DMS79 treated with DMSO at 0.1 percent for 48 hours (cell line): ENCODE data around the gene POMT1.

Experiments
- DNase-seq: peaks from one replicate; lab custom pipeline; 2025; lab: John Stamatoyannopoulos, UW

POMT1 gene

DNA sequence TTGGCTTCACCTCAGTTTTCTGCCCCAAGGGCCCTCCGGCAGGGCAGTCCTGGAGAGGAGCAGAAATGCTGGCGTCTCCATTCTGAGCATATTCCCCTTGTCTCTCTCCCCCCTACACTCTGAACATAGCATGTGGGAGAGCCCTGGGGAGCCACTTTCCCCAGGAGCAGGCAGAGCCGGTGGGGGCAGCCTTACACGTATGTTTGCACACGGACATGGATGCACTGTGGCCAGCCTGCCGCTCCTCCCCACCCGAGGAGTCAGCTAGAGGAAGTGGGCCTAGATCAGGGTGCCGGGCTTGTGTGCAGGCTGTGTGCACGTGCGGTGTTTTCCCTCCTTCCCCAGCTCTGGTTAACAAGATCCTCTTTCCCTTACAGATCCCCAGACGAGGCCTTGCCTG, 25.4 kb upstream of the POMT1 start:
- DNase-seq, result no peak

GRCh38 chr9:131477816-131478419, 24.8 kb upstream of the POMT1 start:
- DNase-seq, result no peak

GRCh38 chr9:131478421-131478868, 24.3 kb upstream of the POMT1 start:
- no peak for DNase-seq

- no peak for DNase-seq
Observed at GRCh38 chr9:131478911-131479310, 23.8 kb upstream of the POMT1 start.

- no peak for DNase-seq
Observed at GRCh38 chr9:131480258-131480657, 22.5 kb upstream of the POMT1 start.

DNA sequence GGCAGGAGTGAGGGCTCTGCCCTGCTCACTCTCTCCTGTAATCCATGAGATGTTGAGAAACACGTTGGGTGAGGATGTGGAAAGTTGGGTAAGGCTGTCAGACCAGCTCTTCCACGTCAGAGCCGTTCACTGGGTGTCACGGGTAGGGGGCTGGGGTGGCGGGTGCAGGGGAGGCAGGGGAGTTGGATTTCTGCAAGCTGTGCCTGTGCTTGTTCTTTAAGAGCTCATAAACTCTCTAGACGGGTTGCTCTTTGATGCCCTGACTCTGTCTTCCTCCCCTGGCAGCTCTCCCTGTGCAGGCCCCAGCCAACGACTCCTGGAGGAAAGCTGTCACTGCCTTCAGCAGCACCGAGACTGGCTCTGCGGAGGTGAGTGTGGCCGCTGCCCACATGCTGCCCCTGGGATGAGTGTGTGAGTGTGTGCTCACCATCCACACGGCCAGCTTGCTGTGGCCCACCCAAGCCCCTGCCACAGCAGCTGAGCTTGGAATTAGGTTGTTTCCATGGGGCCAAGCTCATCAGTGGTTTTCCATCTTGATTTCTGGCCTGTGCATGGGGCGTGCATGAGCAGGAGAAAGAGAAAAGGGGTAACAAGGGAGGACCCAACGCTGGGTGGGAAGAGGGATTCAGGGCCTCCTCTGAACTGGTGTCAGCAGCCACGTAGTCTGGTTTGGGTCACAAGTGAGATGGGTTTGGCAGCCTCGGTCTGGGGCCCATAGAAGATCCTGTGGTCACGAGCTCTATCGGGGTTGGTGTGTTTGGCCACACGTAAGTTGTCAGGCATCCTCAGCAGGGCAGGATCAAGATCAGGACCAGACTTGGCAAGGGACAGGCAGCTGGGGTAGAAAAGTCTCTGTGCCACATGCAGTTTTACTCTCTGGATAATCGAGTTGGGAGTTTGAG, 21.0 kb upstream of the POMT1 start:
- no peak for DNase-seq

GRCh38 chr9:131482343-131483006, 20.2 kb upstream of the POMT1 start:
- no peak for DNase-seq

DNA sequence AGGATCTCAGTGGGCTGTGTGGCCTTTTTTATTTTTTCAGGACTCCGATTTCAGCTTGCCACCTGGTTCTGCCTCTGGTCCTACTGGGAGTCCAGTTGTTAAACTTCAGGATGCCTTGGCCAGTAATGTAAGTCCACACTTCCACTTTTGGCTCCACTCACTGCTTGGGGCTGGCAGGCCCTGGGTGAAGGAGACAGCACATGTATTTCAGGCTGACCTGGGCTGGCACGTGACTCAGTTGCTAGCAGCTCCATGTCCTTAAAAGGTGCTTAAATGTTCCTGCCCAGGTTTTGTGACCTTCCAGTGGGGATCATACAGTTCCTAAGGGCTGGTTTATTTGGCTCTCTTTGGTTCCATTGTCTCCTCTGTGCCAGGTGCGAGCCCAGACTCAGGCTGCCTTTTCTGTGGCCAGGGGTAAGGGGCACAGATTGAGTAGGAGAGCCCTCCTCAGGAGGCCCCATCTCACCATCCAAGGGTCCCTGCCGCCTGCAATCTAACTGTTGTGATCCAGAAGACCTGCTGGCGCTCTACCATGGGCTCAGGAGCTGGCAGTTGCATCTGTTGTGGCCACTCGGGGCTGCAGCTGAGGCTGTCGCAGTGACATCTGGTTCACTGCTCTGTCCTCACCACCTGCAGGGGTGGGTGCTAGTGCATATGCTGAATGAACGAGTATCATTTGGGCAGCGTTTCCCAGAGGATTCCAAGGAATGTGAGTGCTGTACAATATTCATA, 19.2 kb upstream of the POMT1 start:
- no peak for DNase-seq

- no peak for DNase-seq
Observed at GRCh38 chr9:131484051-131484445, 18.7 kb upstream of the POMT1 start.

- no peak for DNase-seq
Observed at GRCh38 chr9:131484560-131485185, 18.0 kb upstream of the POMT1 start.

DNA sequence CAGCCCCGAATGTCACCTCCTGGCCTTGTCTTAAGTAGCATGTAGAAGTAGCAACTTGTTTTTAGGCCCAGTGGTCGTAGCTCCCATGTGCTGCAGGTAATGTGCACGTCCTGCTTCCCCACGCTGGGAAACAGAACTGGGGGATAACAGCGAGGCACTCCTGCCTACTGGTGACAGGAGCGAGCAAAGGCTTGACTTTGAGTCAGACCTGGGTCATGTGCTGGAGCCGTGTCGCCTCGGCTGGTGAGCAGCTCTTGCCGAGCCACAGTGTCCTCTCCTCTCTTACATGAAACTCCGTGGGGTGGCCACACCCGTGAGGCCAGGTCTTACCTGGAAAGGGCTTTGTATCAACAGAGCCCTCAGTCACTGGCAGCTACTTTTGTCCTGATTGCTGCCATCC, 17.5 kb upstream of the POMT1 start:
- DNase-seq, result no peak

GRCh38 chr9:131485728-131486422, 16.8 kb upstream of the POMT1 start:
- no peak for DNase-seq

- DNase-seq, result no peak
Observed at GRCh38 chr9:131487001-131487400, 15.7 kb upstream of the POMT1 start.

- no peak for DNase-seq
Observed at GRCh38 chr9:131487621-131488031, 15.1 kb upstream of the POMT1 start.

DNA sequence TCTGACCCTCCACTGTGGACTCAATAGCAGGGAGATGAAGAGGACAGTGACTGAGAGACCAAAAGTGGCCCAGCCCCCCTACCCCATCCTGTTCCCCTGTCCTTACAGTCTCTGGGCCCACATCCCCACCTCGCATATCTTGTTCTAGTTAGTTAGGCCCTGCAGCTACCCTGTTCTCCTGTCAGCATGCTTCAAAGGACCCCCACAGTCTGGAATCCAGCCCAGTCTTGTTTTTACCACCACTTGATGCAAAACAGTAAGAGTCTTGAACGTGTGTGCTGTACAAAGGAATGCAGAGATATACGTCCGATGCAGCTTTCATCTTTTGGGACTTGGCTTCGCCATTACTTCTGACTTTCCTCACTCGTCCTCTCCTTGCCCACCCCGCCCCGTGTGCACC, 12.2 kb upstream of the POMT1 start:
- DNase-seq, result no peak

GRCh38 chr9:131491001-131491710, 11.6 kb upstream of the POMT1 start:
- no peak for DNase-seq

DNA sequence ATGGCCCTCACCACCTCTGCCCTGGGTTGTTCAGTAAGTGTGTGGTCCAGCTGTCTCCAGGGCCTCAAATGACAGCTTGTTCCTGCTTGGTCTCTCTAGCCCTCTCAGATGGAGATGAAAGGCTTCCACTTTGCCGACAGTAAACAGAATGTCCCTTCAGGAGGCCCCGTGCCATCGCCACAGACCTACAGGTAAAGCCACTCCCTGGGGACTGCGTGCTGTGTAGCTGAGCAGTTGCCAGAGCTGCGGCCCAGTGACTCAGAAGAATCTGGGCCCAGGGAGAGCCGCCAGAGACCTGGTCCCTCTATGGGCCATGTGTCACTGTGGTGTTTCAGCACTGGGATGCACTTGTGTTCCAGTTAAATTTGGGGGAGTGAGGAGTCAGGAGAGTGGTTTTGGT, 10.6 kb upstream of the POMT1 start:
- DNase-seq, result no peak

DNA sequence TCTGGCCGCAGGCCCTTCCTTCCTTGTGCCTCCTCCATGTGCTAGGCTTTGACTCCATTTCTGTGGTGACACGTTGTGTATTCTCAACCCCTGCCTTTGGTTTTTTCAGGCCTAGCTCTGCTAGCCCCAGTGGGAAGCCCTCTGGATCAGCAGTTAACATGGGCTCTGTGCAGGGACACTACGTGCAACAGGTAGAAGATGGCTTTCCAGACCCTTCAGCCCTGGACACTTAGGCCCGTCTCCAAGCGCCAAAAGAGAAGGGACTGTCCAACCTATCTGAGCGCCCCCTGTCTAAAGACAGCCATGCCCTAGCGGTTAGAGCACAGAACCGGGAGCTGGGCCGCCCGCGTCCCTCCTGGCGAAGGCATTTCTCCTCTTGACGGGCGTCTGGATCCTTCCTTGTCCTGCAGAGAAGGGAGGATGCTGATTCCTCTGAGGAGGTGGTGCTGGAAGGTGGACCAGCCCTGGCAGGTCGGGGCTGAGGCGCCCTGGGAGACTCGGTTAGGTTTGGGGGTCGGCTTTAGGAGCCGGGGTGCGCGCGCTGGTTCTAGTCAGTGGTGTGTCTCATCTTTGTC, 8.3 kb upstream of the POMT1 start:
- no peak for DNase-seq

DNA sequence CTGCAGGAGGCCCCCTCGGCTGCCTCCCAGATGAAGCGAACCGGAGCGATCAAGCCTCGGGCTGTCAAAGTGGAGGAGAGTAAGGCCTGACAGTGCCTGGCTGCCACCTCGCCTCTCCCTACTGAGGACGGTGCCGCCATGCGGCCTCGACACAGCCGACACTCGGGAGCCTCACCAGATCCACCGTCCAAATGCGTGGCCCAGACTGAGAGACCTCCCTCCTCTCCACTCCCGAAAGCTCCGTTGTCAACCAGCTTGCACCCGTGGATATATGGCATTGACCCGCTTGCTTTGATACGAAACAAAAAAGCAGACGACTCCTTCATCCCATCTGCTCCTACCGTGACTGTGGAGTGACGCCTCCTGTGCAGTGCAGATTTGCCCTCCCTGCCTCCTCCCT, 6.9 kb upstream of the POMT1 start:
- no peak for DNase-seq

- DNase-seq, result no peak
Observed at GRCh38 chr9:131496844-131497405, 5.8 kb upstream of the POMT1 start.
